Activated T-cell treated with anti-CD3 and anti-CD28 coated beads, Interleukin-2, amount 50 U/mL, for 4 hours (primary cell): Measurements from ENCODE around the gene ARHGAP12. TPM values are rescaled to one million over a fixed set of nuclear protein-coding genes. Genes with fewer than 3 reads are reported as not detected.
A peak's percentile ranks its signal among the peaks of the same experiment; 100 is the strongest.

Experiments
- ATAC-seq, 2 donors: fragments of 200-7000 bp; cut with Tn5 transposase; one replicate each; pipeline ENCODE4 v1.10.0; 2021
- DNase-seq: peaks from one replicate; pipeline ENCODE4 v3.0.0-alpha.2; 2020
- H3K27me3 Mint-ChIP-seq: one replicate; pipeline ENCODE4 v1.8.0; 2021; ENCODE audit warnings: low read depth, mixed read lengths
- H3K36me3 Mint-ChIP-seq: one replicate; pipeline ENCODE4 v1.8.0; 2022; ENCODE audit warnings: mixed read lengths; ENCODE audit not compliant: insufficient read depth
- H3K4me1 Mint-ChIP-seq: one replicate; pipeline ENCODE4 v1.8.0; 2021; ENCODE audit warnings: low read depth, mixed read lengths
- H3K4me3 Mint-ChIP-seq: one replicate; pipeline ENCODE4 v1.8.0; 2021; ENCODE audit warnings: mild to moderate bottlenecking, moderate library complexity, mixed read lengths
- H3K9me3 Mint-ChIP-seq: one replicate; pipeline ENCODE4 v1.8.0; 2021; ENCODE audit warnings: mixed read lengths
- total RNA-seq, 3 donors: library from RNA; stranded (reverse); gene quantifications; one replicate each; pipeline ENCODE4 v1.2.1, GENCODE V29; 2021

The ARHGAP12 gene
- total RNA-seq, 3 donors from 2014 or later = 3.3 to 4.2 (median 3.9) TPM

DNA sequence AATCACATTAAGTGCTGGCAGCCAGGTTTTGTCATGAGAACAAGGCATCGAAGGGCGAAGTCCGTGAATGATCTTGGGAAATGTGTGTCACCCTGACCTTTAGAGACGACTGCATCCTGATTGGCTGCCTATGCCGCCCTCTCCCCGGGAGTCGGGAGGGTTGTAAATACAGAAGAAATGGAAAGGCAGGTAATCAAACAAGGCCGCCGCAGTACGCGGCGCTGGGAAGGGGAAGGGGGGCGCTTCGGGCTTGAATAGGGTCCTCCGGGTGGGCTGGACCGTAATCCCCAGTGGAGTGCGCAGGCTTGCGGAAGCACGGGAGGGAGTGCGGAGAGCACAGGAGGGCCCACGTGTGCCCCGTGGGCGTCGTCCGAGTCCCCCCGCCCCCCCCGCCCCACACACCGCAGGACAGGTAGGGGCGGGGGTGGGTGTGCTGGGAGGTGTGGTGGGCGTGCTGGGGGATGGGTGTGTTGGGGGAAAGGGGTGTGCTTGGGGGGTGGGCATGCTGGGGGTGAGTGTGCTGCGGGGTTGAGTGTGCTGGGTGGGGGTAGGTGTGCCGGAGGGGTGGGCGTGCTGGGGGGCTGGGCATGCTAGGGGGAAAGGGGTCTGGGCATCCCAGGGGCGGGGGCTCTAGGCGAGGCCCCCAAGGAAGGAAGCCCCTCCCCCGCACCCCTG, 169.4 kb downstream of the ARHGAP12 start:
- Mint-ChIP-seq H3K4me3 (peak overlapping the region; percentile 95), H3K36me3 (no peaks in the 10 kb centered on the region), H3K27me3 (no peaks in the 10 kb centered on the region), H3K4me1 (peaks cover 16% of the 10 kb centered on the region), H3K9me3 (no peaks in the 10 kb centered on the region)
- DNase-seq = peak; percentile 73
- ATAC-seq = peak; percentile 36 to 37

DNA sequence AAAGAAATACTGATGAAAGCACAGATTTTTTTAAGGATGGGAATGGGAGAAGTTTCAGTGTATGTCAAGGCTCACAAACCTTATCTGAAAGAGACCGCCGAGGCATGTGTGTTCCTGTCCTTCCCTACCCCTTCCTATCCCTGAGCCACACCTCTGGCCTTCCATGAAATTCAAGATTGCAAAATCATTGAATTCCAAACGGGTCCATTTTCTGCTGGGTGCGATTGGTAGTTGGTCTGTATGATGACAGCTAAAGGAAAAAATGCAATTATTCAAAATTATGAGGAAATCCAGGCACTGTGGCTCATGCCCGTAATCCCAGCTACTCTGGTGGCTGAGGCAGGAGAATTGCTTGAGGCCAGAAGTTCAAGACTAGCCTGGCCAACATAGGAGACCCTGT, 170.1 kb downstream of the ARHGAP12 start:
- no peak for ATAC-seq
- peaks cover 16% of the 10 kb centered on the region for H3K4me1 Mint-ChIP-seq
- H3K9me3 Mint-ChIP-seq = no peaks in the 10 kb centered on the region
- DNase-seq = no peak
- no peaks in the 10 kb centered on the region for H3K36me3 Mint-ChIP-seq
- no peaks in the 10 kb centered on the region for H3K27me3 Mint-ChIP-seq
- no peak overlapping the region for H3K4me3 Mint-ChIP-seq

DNA sequence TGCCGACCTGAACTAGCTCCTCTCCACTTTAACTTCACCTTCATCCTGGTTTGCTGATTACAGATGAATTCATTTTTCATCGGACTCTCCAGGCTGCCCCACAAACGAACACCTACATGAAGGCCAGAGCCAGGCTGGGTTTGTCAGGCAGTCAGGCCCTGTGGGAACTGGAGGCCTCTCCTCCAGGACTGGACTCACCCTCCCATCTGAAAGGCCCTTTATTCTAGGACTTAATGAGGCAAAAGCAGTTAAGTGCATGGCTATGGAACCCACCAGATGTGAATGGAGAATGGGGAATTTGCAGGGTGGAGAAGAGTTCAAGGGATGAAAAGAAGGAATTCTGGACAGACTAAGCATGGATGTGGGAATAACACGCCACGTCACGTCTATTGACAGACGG, 170.8 kb downstream of the ARHGAP12 start:
- no peaks in the 10 kb centered on the region for H3K36me3 Mint-ChIP-seq
- peaks cover 16% of the 10 kb centered on the region for H3K4me1 Mint-ChIP-seq
- H3K9me3 Mint-ChIP-seq = no peaks in the 10 kb centered on the region
- no peaks in the 10 kb centered on the region for H3K27me3 Mint-ChIP-seq
- H3K4me3 Mint-ChIP-seq = no peak overlapping the region
- no peak for ATAC-seq
- no peak for DNase-seq

GRCh38 chr10:31757386-31757791, 171.2 kb downstream of the ARHGAP12 start:
- H3K36me3 Mint-ChIP-seq = no peaks in the 10 kb centered on the region
- DNase-seq (no peak), ATAC-seq (no peak)
- H3K9me3 Mint-ChIP-seq = no peaks in the 10 kb centered on the region
- peaks cover 16% of the 10 kb centered on the region for H3K4me1 Mint-ChIP-seq
- H3K4me3 Mint-ChIP-seq = no peak overlapping the region
- H3K27me3 Mint-ChIP-seq = no peaks in the 10 kb centered on the region

GRCh38 chr10:31756729-31757110, 171.9 kb downstream of the ARHGAP12 start:
- H3K27me3 Mint-ChIP-seq = no peaks in the 10 kb centered on the region
- no peak for DNase-seq
- peaks cover 16% of the 10 kb centered on the region for H3K4me1 Mint-ChIP-seq

GRCh38 chr10:31756101-31756728, 172.4 kb downstream of the ARHGAP12 start:
- Mint-ChIP-seq H3K27me3 (no peaks in the 10 kb centered on the region), H3K9me3 (no peaks in the 10 kb centered on the region), H3K4me3 (no peak overlapping the region), H3K36me3 (no peaks in the 10 kb centered on the region), H3K4me1 (peaks cover 16% of the 10 kb centered on the region)
- ATAC-seq = no peak
- no peak for DNase-seq

More at GRCh38 chr10:31756729-31757110, 171.9 kb downstream of the ARHGAP12 start:
- ATAC-seq = no peak
- Mint-ChIP-seq H3K36me3 (no peaks in the 10 kb centered on the region), H3K9me3 (no peaks in the 10 kb centered on the region), H3K4me3 (no peak overlapping the region)

Other genes starting within 250 kb of the ARHGAP12 start
- gene KIF5B, start 127.6 kb upstream of the ARHGAP12 start, total RNA-seq = 10 to 100 TPM; 79.1 to 89.8 (median 81.9) TPM